Stimulated activated CD8-positive, alpha-beta memory T cell treated with anti-CD3 and anti-CD28 coated beads, Interleukin-2, amount 100 ng/mL, for 48 hours (primary cell): Measurements from ENCODE around the gene RFX8.
"Not testable (repeated sequence)": the region's sequence is repeated elsewhere in the genome, so short reads cannot be mapped to it uniquely, and the experiment has no call there.

Source experiments
- DNase-seq, 2 donors: peaks; one replicate each; pipeline ENCODE4 v3.0.0-alpha.2; 2020; ENCODE audit warnings: low read depth in 2 of 2

The RFX8 gene

GRCh38 chr2:101474731-101475384 lies at the start of gene RFX8:
Gene RFX8 (minus strand): TSS chr2:101475112. CDS start chr2:101466848, 8,264 bp downstream.
- peak; percentile 18 to 35 for DNase-seq

- DNase-seq = no peak
Measured at GRCh38 chr2:101521487-101521886, 46.6 kb upstream of the RFX8 start.

GRCh38 chr2:101520246-101520645 lies 45.3 kb upstream of the RFX8 start:
- no peak for DNase-seq

- no peak for DNase-seq
Measured at GRCh38 chr2:101518578-101519492, 43.9 kb upstream of the RFX8 start.

DNA sequence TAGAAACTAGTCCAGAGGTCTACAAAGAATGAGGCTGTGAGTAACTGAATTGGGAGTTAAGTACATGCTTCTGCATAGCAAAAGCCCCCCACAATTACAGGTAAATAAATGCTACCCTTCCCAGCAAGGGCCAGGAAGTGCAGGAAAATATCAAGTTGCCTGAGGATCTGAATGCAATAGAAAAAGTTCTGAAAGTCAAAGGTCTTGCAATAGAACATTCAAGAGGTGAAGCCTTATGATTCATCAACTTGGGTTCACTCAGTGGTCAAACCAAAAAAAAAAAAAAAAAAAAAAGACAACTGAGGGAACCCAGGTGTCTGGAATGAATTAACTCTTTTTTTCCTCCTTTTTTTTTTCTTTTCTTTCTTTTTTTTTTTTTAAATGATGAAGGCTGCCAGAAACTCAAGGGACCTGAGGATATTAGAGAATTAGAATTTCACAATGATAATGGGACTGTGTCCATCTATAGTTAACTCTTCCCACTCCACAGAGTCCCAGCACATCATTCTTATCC lies 42.9 kb upstream of the RFX8 start:
- no peak for DNase-seq

- DNase-seq = no peak
Measured at GRCh38 chr2:101516823-101517690, 42.1 kb upstream of the RFX8 start.

- DNase-seq = no peak
Measured at GRCh38 chr2:101516349-101516748, 41.4 kb upstream of the RFX8 start.

GRCh38 chr2:101515477-101515876 lies 40.6 kb upstream of the RFX8 start:
- DNase-seq = no peak

- DNase-seq = no peak
Measured at GRCh38 chr2:101512993-101513392, 38.1 kb upstream of the RFX8 start.

DNA sequence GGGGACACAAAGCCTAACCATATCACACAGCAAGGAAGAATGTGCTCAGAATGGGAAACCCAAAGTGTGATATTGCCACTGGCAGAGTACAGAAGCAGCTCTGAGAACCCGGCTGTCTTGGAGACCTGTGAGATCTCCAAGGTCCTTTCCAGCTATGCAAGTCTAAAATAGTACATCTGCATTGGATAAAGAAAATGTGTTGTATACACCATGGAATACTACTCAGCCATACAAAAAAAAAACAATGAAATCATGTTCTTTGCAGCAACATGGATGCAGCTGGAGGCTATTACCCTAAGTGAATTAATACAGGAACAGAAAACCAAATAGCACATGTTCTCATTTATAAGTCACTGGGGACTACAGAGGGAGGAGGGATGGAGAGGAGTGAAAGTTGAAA lies 36.5 kb upstream of the RFX8 start:
- no peak for DNase-seq

DNA sequence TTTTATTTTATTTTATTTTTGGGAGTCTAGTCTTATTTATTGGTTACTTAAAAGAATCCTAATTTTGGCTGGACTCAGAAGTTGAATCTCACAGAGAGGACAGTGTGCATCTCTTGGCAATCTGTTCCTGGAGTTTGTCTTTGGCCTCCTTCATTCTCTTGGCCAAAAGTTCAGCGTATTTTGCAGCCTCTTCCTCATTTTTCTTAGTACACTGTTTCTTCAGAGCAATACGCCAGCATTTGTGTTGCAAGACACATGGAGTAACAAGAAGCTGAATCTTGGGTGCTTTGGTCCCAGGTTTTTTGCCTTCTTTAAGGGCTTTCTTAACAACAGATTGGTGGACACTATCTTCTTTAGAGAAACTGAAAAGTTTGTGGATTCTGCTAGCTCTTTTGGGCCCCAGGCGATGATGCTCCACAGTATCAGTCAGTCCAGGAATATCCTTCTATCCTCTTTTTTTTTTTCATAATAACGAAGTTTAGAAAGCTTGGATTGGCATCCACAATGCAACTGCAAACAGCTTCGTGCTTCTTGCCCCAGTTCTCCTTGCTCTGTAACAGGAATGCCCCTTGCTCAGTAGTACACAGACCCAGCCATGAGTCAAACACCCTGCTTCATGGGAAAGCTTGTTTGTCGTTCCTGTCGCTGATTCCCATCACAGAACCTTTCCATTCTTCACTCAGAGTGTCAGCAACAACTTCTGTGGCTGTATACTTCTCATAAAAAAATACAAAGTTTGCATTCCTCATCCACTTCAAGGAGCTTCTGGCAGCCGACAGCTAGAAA lies 34.8 kb upstream of the RFX8 start:
- no peak for DNase-seq

DNA sequence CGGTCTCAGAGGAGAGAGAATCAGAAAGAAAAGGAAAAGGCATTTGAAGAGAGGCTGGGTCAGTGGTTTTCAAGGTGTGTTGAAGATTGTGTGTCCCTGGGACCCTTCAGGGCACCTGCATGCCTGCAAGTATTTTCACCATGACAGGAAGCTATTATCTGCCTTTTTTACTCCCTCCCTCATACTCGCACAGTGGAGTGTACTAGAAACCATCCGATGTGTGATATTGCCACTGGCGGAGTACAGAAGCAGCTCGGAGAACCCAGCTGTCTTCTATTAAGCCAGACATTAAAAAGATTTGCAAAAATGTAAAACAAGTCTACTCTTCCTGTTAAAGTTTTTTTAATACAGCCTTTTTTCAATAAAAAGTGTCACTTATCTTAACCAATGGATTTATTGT lies 33.7 kb upstream of the RFX8 start:
- no peak for DNase-seq

GRCh38 chr2:101505276-101505675 lies 30.4 kb upstream of the RFX8 start:
- DNase-seq = not testable (repeated sequence)

DNA sequence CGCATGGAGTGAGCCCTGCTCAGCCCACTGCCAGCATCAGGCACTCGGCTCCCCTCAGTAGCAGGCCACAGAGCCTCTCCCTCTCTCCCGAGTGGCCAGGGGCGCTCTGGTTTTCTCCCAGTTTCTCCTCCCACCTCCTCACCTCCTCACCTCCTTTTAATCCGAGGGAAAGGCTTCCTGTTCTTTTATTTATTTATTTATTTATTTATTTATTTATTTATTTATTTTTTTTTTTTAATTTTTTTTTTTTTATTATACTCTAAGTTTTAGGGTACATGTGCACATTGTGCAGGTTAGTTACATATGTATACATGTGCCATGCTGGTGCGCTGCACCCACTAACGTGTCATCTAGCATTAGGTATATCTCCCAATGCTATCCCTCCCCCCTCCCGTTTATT lies 29.8 kb upstream of the RFX8 start:
- DNase-seq = not testable (repeated sequence)

DNA sequence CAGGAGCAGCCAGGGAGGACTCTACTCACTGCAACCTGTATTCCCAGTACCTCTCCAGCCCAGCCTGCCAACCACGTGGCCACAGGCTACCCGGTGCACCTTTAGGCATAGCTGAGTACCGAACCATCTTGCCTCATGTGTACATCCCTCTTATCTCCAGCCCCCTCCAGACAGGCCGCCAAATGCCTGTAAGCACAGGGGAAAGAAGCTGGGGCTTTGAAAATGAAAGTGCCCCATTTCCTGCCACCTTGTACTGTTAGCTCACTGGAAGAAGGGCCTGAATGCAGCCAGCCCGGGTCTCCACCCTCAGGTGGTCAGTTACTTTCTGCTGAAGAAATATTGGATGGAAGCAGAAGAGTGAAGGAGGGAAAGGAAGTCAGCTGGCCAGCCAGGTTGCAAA lies 27.2 kb upstream of the RFX8 start:
- no peak for DNase-seq

- no peak for DNase-seq
Measured at GRCh38 chr2:101501443-101501842, 26.5 kb upstream of the RFX8 start.

DNA sequence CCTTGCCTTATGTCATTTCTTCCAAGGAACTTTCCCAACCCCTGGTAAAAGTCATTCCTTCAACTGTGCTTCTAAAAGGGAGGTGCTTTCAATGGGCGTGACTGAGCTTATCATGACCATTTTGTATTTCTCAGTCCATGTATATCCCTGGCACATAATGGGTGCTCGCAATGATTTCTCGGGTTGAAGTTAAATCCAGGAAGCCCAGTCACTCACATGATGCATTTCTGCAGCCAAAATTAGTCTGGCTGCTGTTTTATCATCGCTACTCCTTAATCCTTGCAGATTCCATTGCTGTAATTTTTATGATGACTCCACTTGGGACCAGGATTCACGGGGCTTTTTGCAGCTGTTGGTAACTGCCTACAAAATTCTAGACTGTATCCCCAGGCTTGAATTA lies 25.9 kb upstream of the RFX8 start:
- no peak for DNase-seq

- no peak for DNase-seq
Measured at GRCh38 chr2:101500180-101500579, 25.3 kb upstream of the RFX8 start.

DNA sequence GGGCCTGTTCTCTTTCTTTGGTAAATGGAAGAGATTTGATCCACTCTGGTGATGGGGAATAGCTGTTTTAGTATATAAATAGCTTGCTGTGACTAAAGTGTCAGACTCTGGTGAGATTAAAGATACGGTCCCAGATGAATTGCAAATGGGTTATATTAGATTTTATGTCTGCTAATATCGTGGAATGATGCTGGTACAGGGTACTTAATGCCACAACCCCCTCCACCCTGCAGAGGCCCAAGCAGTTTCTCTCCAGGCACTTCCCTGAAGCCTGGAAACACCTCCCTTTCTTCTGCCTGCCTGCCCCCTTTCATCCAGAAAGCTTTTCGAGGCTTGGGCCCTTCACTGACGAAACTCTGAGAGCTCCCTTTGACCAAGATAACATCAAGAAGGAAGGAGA lies 21.4 kb upstream of the RFX8 start:
- DNase-seq = no peak

DNA sequence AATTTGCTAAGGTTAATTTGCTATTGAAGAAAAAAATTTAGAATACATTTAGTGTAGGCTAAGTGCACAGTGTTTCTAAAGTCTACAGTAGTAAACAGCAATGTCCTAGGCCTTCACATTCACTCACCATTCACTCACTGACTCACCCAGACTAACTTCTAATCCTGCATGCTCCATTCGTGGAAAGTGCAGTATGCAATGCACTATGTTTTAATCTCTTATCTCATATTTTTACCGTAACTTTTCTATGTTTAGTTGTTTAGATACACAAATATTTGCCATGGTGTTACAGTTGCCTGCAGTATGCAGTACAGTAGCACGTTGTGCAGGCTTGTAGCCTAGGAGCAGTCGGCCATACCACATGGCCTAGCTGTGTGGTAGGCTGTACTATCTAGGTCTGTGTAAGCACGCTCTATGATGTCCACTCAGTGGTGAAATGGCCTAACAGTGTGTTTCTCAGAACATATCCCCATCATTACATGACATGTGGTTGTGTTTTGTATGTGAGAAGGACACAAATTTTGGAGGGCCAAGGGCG lies 18.1 kb upstream of the RFX8 start:
- DNase-seq = no peak

GRCh38 chr2:101486994-101487393 lies 12.1 kb upstream of the RFX8 start:
- no peak for DNase-seq
